Measurements from ENCODE around the gene MIER2. TPM values are rescaled to one million over a fixed set of nuclear protein-coding genes. Genes with fewer than 3 reads are reported as not detected.

Gene MIER2
- total RNA-seq, 1 donor from 2014 or later: 50.5 TPM

DNA sequence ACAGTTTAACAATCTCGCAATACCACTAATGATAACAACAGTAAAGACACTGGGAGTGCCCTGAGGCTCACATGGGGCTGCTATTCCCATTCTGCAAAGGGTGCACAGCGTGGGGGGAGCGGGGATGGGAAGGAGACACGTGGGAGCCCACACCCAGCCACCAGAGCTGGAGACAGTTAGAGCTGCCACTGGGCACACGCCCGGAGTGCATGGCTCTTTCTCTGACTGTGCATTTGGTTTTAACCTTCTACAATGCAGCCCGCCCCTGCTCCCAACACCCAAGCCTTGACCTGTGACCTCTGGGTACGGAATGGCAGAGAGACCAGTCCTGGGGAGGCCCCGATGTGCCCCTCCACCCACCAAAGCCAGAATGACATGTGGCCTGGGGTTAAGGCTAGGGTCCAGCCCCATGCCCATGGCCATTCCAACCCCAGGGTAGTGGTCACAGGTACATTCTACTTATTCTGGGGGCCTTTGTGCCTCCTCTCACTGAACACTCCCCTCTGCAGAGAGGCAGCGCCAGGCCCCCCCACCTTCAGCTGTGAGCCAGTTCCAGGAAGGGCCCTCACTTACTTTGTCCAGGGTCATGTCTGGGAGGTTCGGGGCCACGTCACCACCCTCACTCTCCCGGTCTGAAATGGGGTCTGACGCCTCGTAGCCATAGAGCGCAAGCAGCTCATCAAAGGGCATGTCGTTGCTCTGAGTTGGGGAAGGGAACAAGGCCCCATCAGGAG is 17.1 kb downstream of the MIER2 start:
- TF ChIP-seq, protein P1, sequence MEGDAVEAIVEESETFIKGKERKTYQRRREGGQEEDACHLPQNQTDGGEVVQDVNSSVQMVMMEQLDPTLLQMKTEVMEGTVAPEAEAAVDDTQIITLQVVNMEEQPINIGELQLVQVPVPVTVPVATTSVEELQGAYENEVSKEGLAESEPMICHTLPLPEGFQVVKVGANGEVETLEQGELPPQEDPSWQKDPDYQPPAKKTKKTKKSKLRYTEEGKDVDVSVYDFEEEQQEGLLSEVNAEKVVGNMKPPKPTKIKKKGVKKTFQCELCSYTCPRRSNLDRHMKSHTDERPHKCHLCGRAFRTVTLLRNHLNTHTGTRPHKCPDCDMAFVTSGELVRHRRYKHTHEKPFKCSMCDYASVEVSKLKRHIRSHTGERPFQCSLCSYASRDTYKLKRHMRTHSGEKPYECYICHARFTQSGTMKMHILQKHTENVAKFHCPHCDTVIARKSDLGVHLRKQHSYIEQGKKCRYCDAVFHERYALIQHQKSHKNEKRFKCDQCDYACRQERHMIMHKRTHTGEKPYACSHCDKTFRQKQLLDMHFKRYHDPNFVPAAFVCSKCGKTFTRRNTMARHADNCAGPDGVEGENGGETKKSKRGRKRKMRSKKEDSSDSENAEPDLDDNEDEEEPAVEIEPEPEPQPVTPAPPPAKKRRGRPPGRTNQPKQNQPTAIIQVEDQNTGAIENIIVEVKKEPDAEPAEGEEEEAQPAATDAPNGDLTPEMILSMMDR (IDR thresholded peaks at IDR 0.05; ENCODE audit: unreplicated experiment): no peak
- H3K4me1 Mint-ChIP-seq: no peaks in the 10 kb centered on the region
- peaks cover 19% of the 10 kb centered on the region for H3K9me3 Mint-ChIP-seq
- H3K36me3 Mint-ChIP-seq: peaks cover 46% of the 10 kb centered on the region
- no peaks in the 10 kb centered on the region for H3K27me3 Mint-ChIP-seq (ENCODE audit: low read depth)
- DNase-seq (ENCODE audit: low spot score in 2 of 2, unreplicated experiment in 2 of 2): no peak
- H3K27ac Mint-ChIP-seq: no peak overlapping the region
- no peak overlapping the region for H3K4me3 Mint-ChIP-seq

DNA sequence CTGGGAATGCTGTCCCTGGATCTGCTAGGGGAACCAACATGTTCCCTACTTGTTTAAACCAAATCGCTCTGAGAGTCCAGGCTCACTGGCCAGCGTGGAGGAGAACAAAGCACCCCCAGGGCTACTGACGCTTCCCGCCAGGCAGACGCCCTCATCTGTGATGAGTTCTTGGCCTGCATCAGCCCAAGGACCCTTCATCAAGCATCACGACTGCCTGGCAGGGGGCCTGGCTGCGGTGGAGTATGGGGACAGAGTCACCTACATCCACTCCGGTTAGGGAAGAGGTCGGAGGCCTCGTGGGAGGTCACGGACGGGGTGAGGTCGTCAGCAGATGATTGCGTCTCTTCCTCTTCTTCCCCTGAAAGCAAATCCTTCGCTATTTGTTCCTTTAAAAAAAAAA is 17.7 kb downstream of the MIER2 start:
- Mint-ChIP-seq H3K9me3 (peaks cover 19% of the 10 kb centered on the region), H3K27ac (no peak overlapping the region), H3K4me1 (no peaks in the 10 kb centered on the region), H3K36me3 (peaks cover 46% of the 10 kb centered on the region), H3K27me3 (ENCODE audit: low read depth) (no peaks in the 10 kb centered on the region), H3K4me3 (no peak overlapping the region)
- no peak for DNase-seq (ENCODE audit: low spot score in 2 of 2, unreplicated experiment in 2 of 2)
- TF ChIP-seq, protein P1 (IDR thresholded peaks at IDR 0.05; ENCODE audit: unreplicated experiment): no peak

DNA sequence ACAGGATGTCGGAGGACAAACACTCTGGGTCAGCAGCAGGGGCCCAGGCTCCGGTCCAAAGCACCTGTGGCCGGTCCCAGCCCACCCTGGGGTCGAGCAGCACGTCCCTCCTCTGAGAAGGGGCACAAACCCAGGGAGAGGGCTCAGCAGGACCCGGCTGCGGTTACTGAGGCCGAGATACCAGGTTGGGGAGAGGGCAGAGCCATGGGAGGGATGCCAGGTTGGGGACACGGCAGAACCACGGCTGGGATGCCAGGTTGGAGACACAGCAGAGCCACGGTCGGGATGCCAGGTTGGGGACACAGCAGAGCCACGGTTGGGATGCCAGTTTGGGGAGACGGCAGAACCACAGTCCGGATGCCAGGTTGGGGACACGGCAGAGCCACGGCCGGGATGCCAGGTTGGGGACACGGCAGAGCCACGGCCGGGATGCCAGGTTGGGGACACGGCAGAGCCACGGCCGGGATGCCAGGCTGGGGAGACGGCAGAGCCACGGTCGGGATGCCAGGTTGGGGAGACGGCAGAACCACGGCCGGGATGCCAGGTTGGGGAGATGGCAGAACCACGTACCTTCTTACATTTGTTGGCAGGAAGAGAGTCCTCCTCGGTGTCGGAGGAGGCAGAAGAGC is 18.5 kb downstream of the MIER2 start:
- H3K4me3 Mint-ChIP-seq: no peak overlapping the region
- no peak overlapping the region for H3K27ac Mint-ChIP-seq
- no peaks in the 10 kb centered on the region for H3K4me1 Mint-ChIP-seq
- peaks cover 48% of the 10 kb centered on the region for H3K36me3 Mint-ChIP-seq
- TF ChIP-seq, protein P1 (IDR thresholded peaks at IDR 0.05; ENCODE audit: unreplicated experiment): no peak
- DNase-seq (ENCODE audit: low spot score in 2 of 2, unreplicated experiment in 2 of 2): no peak
- H3K9me3 Mint-ChIP-seq: peaks cover 20% of the 10 kb centered on the region
- no peaks in the 10 kb centered on the region for H3K27me3 Mint-ChIP-seq (ENCODE audit: low read depth)

DNA sequence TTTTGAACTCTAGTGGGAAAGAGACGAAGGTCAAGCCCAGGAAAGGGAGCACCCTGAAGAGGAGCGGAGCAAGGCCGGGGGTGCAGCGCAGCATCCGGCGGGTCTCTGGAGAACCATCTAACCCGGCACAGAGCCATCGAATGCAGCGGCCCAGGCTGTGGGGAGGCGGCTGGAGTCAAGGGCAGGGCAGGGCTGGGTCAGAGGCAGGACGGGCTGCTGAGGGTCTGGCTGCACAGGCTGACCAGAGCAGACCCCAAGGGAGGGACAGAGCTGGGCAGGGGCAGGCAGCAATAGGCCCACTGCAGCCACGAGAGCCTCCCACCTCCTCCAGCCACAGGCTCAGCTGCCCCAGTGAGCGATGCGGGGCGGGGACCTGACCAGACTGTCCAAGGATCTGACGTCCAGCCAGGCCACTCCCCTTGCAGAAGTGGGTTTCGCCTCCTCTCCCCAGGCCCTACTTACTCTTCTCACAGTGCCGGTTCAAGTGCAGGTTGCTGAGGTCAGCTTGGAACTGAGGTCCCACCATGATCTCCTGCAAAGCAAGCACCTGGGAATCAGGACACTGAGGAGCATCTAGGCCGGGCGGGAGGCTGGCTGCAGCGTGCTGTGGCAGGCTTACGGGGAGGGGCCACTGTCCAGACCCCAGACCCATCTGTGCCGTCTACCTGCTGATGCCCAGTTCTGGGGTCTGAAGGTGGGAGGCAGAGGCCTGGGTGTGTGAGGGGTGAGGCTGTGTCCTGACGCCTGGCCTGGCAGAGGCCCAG is 19.2 kb downstream of the MIER2 start:
- Mint-ChIP-seq H3K4me1 (no peaks in the 10 kb centered on the region), H3K36me3 (peaks cover 49% of the 10 kb centered on the region), H3K4me3 (no peak overlapping the region), H3K27me3 (ENCODE audit: low read depth) (no peaks in the 10 kb centered on the region), H3K9me3 (peaks cover 22% of the 10 kb centered on the region), H3K27ac (no peak overlapping the region)
- TF ChIP-seq, protein P1 (IDR thresholded peaks at IDR 0.05; ENCODE audit: unreplicated experiment): no peak
- no peak for DNase-seq (ENCODE audit: low spot score in 2 of 2, unreplicated experiment in 2 of 2)

DNA sequence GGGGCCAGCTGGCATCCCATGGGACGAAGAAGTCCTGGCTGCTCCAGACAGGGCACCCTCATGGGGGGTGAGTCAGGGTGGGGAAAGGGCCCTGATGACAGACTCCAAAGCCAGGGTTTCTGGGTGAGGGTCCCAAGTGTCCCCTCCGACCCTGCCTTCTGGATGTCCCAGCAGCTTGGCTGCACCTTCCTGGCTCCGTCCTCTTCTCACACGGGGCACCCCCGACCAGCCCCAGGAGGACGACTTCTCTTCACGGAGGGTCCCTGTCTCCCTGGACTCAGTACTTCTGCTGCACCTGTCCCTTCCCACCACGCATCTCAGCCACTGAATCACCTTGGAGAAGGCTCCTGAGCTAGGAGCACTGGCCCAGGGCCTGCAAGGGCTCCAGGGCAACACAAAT is 19.9 kb downstream of the MIER2 start:
- Mint-ChIP-seq H3K4me3 (no peak overlapping the region), H3K27me3 (ENCODE audit: low read depth) (no peaks in the 10 kb centered on the region), H3K36me3 (peaks cover 48% of the 10 kb centered on the region), H3K9me3 (peaks cover 22% of the 10 kb centered on the region), H3K27ac (no peak overlapping the region), H3K4me1 (no peaks in the 10 kb centered on the region)
- no peak for DNase-seq (ENCODE audit: low spot score in 2 of 2, unreplicated experiment in 2 of 2)
- TF ChIP-seq, protein P1 (IDR thresholded peaks at IDR 0.05; ENCODE audit: unreplicated experiment): no peak
